ENCODE measurements around the gene TRIM16. TPM values are rescaled to one million over a fixed set of nuclear protein-coding genes. Genes with fewer than 3 reads are reported as not detected.

The TRIM16 gene
- total and polyA plus RNA-seq, 2 of the 13 experiments (the other 11 are each of a cell fraction or from before 2014, with no cell fraction given), result 12.3 to 23.4 TPM

DNA sequence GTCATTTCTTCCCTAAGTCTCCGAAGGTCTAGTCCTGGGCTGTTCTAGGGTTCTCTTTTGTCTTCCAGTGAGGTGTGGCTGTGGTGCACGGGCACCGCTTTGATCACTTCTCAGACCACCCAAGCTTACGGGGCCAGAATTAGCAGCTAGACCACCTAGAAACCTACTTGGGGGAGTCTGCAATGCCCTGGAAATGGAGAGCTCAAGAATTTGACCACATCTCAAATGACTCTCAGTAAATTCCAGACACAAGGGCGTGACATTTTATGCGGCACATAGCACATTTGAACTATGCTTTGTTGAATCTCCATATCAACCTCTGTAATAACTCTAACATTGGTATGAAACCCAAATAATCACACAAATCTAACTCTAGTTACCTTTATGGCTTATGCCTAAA is 24.9 kb downstream of the TRIM16 start:
- Histone ChIP-seq H3K4me2 (ENCODE audit: low read depth, low read length) (no peak overlapping the region), H3K4me1 (ENCODE audit: insufficient read depth, low read length) (no peaks in the 10 kb centered on the region), H3K9me3 (ENCODE audit: low read length) (no peaks in the 10 kb centered on the region), H4K20me1 (ENCODE audit: insufficient read depth, low read length) (no peaks in the 10 kb centered on the region), H3K9ac (ENCODE audit: insufficient read depth, low read depth, low read length) (no peak overlapping the region), H3K4me3 (replicated peaks in 1 of 3; ENCODE audit: insufficient read depth in 1 of 3, low read depth in 2 of 3, low read length in 3 of 3) (no peak overlapping the region), H3K79me2 (ENCODE audit: insufficient read depth, low read length) (no peaks in the 10 kb centered on the region), H3K36me3 (replicated peaks in 1 of 2; ENCODE audit: control insufficient read depth in 1 of 2, insufficient read depth in 2 of 2, low read length in 2 of 2) (peaks cover 6 to 19% of the 10 kb centered on the region in 2 experiments; a peak in 4 of 5 replicates), H3K27ac (ENCODE audit: extremely low read length, insufficient read depth, low read length) (no peak overlapping the region), H2AFZ (ENCODE audit: low read length) (no peak overlapping the region), H3K27me3 (ENCODE audit: control insufficient read depth in 1 of 2, insufficient read depth in 2 of 2, low read length in 2 of 2) (no peaks in the 10 kb centered on the region)
- in situ Hi-C loops (cut with HindIII; ENCODE audit: extremely low pct_ligation_motif_present, low pct_unique_long_range_greater_than_20kb) (no loop called here), intact Hi-C loops (cut with micrococcal nuclease; ENCODE audit: unreplicated experiment) (no loop called here)
- FAIRE-seq (no peak), DNase-seq (ENCODE audit: low spot score) (no peak), ATAC-seq (no peak)
- CTCF ChIA-PET (ENCODE audit: low intra/inter-chr PET ratio, low total read pairs), result no interaction called here
- POLR2A ChIA-PET, result no interaction called here
- no TSS peak for BruUV-seq (replicated peaks)
- WGBS (ENCODE audit: low lambda C conversion rate), result 96% methylated on average over 6 of the region's 6 CpGs
- TF ChIP-seq KMT2A (CRISPR knock-in tag; IDR thresholded peaks at IDR 0.05), result no peak
- no peak for TF ChIP-seq ZNF362 (CRISPR knock-in tag; IDR thresholded peaks at IDR 0.05; ENCODE audit: borderline replicate concordance)
- TF ChIP-seq ZSCAN21 (CRISPR knock-in tag; IDR thresholded peaks at IDR 0.05; ENCODE audit: borderline replicate concordance), result no peak
- no peak for TF ChIP-seq PHF21A (CRISPR knock-in tag; IDR thresholded peaks at IDR 0.05)
- no peak for TF ChIP-seq ZNF430 (CRISPR knock-in tag; IDR thresholded peaks at IDR 0.05)
- TF ChIP-seq ZNF883 (CRISPR knock-in tag; IDR thresholded peaks at IDR 0.05; ENCODE audit: not compliant biosample characterization), result no peak
- no peak for TF ChIP-seq DBP (CRISPR knock-in tag; IDR thresholded peaks at IDR 0.05; ENCODE audit: not compliant biosample characterization)
- no peak for TF ChIP-seq RFX1 (IDR thresholded peaks at IDR 0.05)
- TF ChIP-seq SSRP1 (CRISPR knock-in tag; IDR thresholded peaks at IDR 0.05), result no peak
- TF ChIP-seq, protein P1, sequence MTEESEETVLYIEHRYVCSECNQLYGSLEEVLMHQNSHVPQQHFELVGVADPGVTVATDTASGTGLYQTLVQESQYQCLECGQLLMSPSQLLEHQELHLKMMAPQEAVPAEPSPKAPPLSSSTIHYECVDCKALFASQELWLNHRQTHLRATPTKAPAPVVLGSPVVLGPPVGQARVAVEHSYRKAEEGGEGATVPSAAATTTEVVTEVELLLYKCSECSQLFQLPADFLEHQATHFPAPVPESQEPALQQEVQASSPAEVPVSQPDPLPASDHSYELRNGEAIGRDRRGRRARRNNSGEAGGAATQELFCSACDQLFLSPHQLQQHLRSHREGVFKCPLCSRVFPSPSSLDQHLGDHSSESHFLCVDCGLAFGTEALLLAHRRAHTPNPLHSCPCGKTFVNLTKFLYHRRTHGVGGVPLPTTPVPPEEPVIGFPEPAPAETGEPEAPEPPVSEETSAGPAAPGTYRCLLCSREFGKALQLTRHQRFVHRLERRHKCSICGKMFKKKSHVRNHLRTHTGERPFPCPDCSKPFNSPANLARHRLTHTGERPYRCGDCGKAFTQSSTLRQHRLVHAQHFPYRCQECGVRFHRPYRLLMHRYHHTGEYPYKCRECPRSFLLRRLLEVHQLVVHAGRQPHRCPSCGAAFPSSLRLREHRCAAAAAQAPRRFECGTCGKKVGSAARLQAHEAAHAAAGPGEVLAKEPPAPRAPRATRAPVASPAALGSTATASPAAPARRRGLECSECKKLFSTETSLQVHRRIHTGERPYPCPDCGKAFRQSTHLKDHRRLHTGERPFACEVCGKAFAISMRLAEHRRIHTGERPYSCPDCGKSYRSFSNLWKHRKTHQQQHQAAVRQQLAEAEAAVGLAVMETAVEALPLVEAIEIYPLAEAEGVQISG (CRISPR knock-in tag; IDR thresholded peaks at IDR 0.05), result no peak
- TF ChIP-seq KDM5B (CRISPR knock-in tag; IDR thresholded peaks at IDR 0.05; ENCODE audit: borderline replicate concordance), result no peak
- TF ChIP-seq E2F1 (CRISPR knock-in tag; IDR thresholded peaks at IDR 0.05), result no peak
- no peak for TF ChIP-seq ZNF629 (CRISPR knock-in tag; conservative IDR thresholded peaks at IDR 0.05)
- TF ChIP-seq, protein P2, sequence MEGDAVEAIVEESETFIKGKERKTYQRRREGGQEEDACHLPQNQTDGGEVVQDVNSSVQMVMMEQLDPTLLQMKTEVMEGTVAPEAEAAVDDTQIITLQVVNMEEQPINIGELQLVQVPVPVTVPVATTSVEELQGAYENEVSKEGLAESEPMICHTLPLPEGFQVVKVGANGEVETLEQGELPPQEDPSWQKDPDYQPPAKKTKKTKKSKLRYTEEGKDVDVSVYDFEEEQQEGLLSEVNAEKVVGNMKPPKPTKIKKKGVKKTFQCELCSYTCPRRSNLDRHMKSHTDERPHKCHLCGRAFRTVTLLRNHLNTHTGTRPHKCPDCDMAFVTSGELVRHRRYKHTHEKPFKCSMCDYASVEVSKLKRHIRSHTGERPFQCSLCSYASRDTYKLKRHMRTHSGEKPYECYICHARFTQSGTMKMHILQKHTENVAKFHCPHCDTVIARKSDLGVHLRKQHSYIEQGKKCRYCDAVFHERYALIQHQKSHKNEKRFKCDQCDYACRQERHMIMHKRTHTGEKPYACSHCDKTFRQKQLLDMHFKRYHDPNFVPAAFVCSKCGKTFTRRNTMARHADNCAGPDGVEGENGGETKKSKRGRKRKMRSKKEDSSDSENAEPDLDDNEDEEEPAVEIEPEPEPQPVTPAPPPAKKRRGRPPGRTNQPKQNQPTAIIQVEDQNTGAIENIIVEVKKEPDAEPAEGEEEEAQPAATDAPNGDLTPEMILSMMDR (CRISPR knock-in tag; IDR thresholded peaks at IDR 0.05), result no peak
